Psoas muscle (tissue), 8 donors: ENCODE data around the gene KHNYN. TPM values are rescaled to one million over a fixed set of nuclear protein-coding genes. Genes with fewer than 3 reads are reported as not detected.

Experiments used
- ATAC-seq, 4 donors: fragments of 200-7000 bp; cut with Tn5 transposase; one replicate each; pipeline ENCODE4 v1.9.1; 2020; ENCODE audit warnings: moderate library complexity in 3 of 4, mild to moderate bottlenecking in 2 of 4
- DNase-seq, 2 donors: peaks; one replicate each; pipeline ENCODE4 v3.0.0-alpha.2; 2020
- H3K27ac ChIP-seq: fragments of 200-600 bp; one replicate; pipeline ENCODE4 v1.8.0; 2022
- H3K27me3 ChIP-seq, 3 donors: fragments of 200-600 bp in 1 of 3; one replicate each; pipeline versions ENCODE4 v1.6.1 to v1.8.0; 2013 to 2022; ENCODE audit warnings: low read length in 2 of 3, mild to moderate bottlenecking in 2 of 3, moderate library complexity in 1 of 3; ENCODE audit not compliant: insufficient read depth in 3 of 3
- H3K36me3 ChIP-seq, 2 donors: fragments of 200-600 bp in 1 of 2; one replicate each; pipeline versions ENCODE4 v1.6.1 to v1.8.0; 2013 to 2022; ENCODE audit warnings: low read depth in 1 of 2, mild to moderate bottlenecking in 1 of 2, moderate library complexity in 1 of 2; ENCODE audit not compliant: insufficient read depth in 1 of 2
- H3K4me1 ChIP-seq: fragments of 200-600 bp; one replicate; pipeline ENCODE4 v1.8.0; 2022
- H3K4me3 ChIP-seq: fragments of 200-600 bp; one replicate; pipeline ENCODE4 v1.8.0; 2022; ENCODE audit warnings: mild to moderate bottlenecking
- H3K9me3 ChIP-seq: fragments of 200-600 bp; one replicate; pipeline ENCODE4 v1.8.0; 2022
- CTCF ChIP-seq: fragments of 200-600 bp; IDR thresholded peaks from one replicate; pipeline ENCODE4 v1.8.0; 2022; ENCODE audit warnings: antibody characterized with exemption
- WGBS, 3 donors: extraction: QIAGEN DNeasy Blood & Tissue Kit; methylation state at CpG; one replicate each; pipeline versions ENCODE4 v1.1.6 to v1.1.7; 2013; 5-methylcytosine and 5-hydroxymethylcytosine counted together
- intact Hi-C, 2 donors: fragments of 100-400 bp; cut with DNase I; formaldehyde crosslinking; loops; one replicate each; pipeline versions ENCODE4 v1.11.0 to v1.14.2; 2022
- polyA plus RNA-seq, 3 donors: library from polyadenylated mRNA; stranded (reverse); fragments of 200-250 nt; gene quantifications; one replicate each; pipeline ENCODE4 v1.2.3, GENCODE V29; 2013
- total RNA-seq, 4 donors: library from RNA; stranded (reverse); fragmentation: NEBNext Ultra II Directional in 2 of 4; extraction: Animal tissue kit (Norgen Biotek cat#: 25700) in 2 of 4; gene quantifications; one replicate each; pipeline versions ENCODE4 v1.2.1 to v1.2.4, GENCODE V29; 2021 to 2023
- donor health status: healthy with polysubstance abuse.
- donor health status: DM: no; HTN: no; CAD: no; lungs with moderate emphysema.
- donor health status: Bipolar disorder and iron deficiency.
- donor health status: healthy.
- donor health status: DM: yes; HTN: yes; CAD: no.
- donor health status: DM: no; HTN: no; CAD: no.
- donor health status: DM: no; HTN: no; CAD: no.
- donor health status: DM: yes; HTN: yes; CAD: no.

The KHNYN gene
- total and polyA plus RNA-seq, 7 donors, result 15.3 to 74.9 (median 40.2) TPM

- peak overlapping the region; percentile 25 for H3K27ac ChIP-seq
- no peaks in the 10 kb centered on the region for H3K4me1 ChIP-seq
- ATAC-seq, result no peak
- peaks cover 0 to 13% (median 5%) of the 10 kb centered on the region in 3 donors for H3K27me3 ChIP-seq
- WGBS, 3 donors, result 57 to 61% (median 59%) methylated on average over 6 of the region's 6 CpGs
- no peaks in the 10 kb centered on the region for H3K36me3 ChIP-seq
- intact Hi-C loops, result no loop called here
- H3K4me3 ChIP-seq, result no peak overlapping the region
- TF ChIP-seq CTCF, result no peak
- DNase-seq, result no peak
- no peaks in the 10 kb centered on the region for H3K9me3 ChIP-seq
These were observed 32.0 kb upstream of the KHNYN start for GRCh38 chr14:24397639-24398292.

- no peak for DNase-seq
- no peaks in the 10 kb centered on the region for H3K4me1 ChIP-seq
These were observed 31.5 kb upstream of the KHNYN start for GRCh38 chr14:24398293-24398652.

GRCh38 chr14:24398653-24399446, 30.9 kb upstream of the KHNYN start, which contains the start of gene NYNRIN:
NYNRIN (plus strand) TSS chr14:24399003; CDS start chr14:24399247, 244 bp downstream.
- ATAC-seq, result peak; percentile 53 to 79 (median 68)
- no peaks in the 10 kb centered on the region for H3K9me3 ChIP-seq
- peaks cover 0 to 8% (median 5%) of the 10 kb centered on the region in 3 donors for H3K27me3 ChIP-seq
- H3K27ac ChIP-seq, result peak within 1 kb of the TSS; percentile 25
- peaks cover 2% of the 10 kb centered on the region for H3K4me1 ChIP-seq
- WGBS, 3 donors, result 2 to 4% (median 3%) methylated on average over 25 to 57 of the region's 57 CpGs
- intact Hi-C loops, result no loop called here
- H3K36me3 ChIP-seq, result no peaks in the 10 kb centered on the region
- H3K4me3 ChIP-seq, result peak within 1 kb of the TSS; percentile 74
- DNase-seq, result peak; percentile 65 to 76
- TF ChIP-seq CTCF, result no peak

More at GRCh38 chr14:24398293-24398652, 31.5 kb upstream of the KHNYN start:
- ATAC-seq, result peak in 1 of 4 donors; percentile 53
- no peak for TF ChIP-seq CTCF
- intact Hi-C loops, result no loop called here
- Histone ChIP-seq H3K4me3 (peak overlapping the region; percentile 74), H3K27me3 (peaks cover 0 to 8% (median 5%) of the 10 kb centered on the region in 3 donors), H3K9me3 (no peaks in the 10 kb centered on the region), H3K36me3 (no peaks in the 10 kb centered on the region), H3K27ac (peak overlapping the region; percentile 25)
- WGBS, 3 donors, result 27 to 36% (median 28%) methylated on average over 7 of the region's 7 CpGs

GRCh38 chr14:24399447-24399822, 30.3 kb upstream of the KHNYN start:
- peaks cover 3% of the 10 kb centered on the region for H3K4me1 ChIP-seq
- H3K9me3 ChIP-seq, result no peaks in the 10 kb centered on the region
- intact Hi-C loops, result no loop called here

More at GRCh38 chr14:24399447-24399822, 30.3 kb upstream of the KHNYN start:
- ATAC-seq (peak in 1 of 4 donors; percentile 8), DNase-seq (no peak)
- H3K4me3 ChIP-seq, result peak overlapping the region; percentile 74
- peaks cover 0 to 8% (median 5%) of the 10 kb centered on the region in 3 donors for H3K27me3 ChIP-seq
- 28 to 43% (median 38%) methylated on average over 4 to 8 of the region's 8 CpGs for WGBS, 3 donors
- H3K36me3 ChIP-seq, result no peaks in the 10 kb centered on the region
- H3K27ac ChIP-seq, result peak overlapping the region; percentile 25
- TF ChIP-seq CTCF, result no peak
